Esophagus muscularis mucosa (tissue), 4 donors: ENCODE data around the gene C4orf33. TPM values are rescaled to one million over a fixed set of nuclear protein-coding genes. Genes with fewer than 3 reads are reported as not detected.

ENCODE experiments used
- DNase-seq: peaks from one replicate; pipeline ENCODE4 v3.0.0-alpha.2; 2017; ENCODE audit errors: extremely low spot score
- H3K27ac ChIP-seq, 4 donors: fragments of 200-600 bp; sonication (generic); replicated peaks in 1 of 4; 1 replicate in 3 of 4; 2 replicates in 1 of 4; pipeline ENCODE4 v1.5.1; 2016 to 2019; ENCODE audit warnings: mild to moderate bottlenecking in 1 of 4
- H3K27me3 ChIP-seq, 4 donors: fragments of 200-600 bp; sonication (generic); one replicate each; pipeline versions ENCODE4 v1.5.1 to v1.6.0; 2016 to 2019
- H3K36me3 ChIP-seq, 4 donors: fragments of 200-600 bp; sonication (generic); one replicate each; pipeline ENCODE4 v1.5.1; 2016 to 2019
- H3K4me1 ChIP-seq, 4 donors: fragments of 200-600 bp; sonication (generic); one replicate each; pipeline ENCODE4 v1.5.1; 2016 to 2019
- H3K4me3 ChIP-seq, 4 donors: fragments of 200-600 bp; sonication (generic); 1 replicate in 2 of 4; 2 replicates in 2 of 4; pipeline ENCODE4 v1.5.1; 2016 to 2019; ENCODE audit warnings: mild to moderate bottlenecking in 4 of 4, moderate library complexity in 1 of 4
- H3K9me3 ChIP-seq, 4 donors: fragments of 200-600 bp; sonication (generic); 1 replicate in 3 of 4; 2 replicates in 1 of 4; pipeline ENCODE4 v1.5.1; 2016 to 2019
- EP300 ChIP-seq: sonication (generic); formaldehyde crosslinking; IDR thresholded peaks from one replicate; pipeline ENCODE4 v1.6.1; 2017; ENCODE audit warnings: antibody characterized with exemption
- POLR2A ChIP-seq: fragments of 450-650 bp; IDR thresholded peaks from one replicate; pipeline ENCODE4 v1.6.1; 2017; ENCODE audit warnings: antibody characterized with exemption, moderate library complexity, mild to moderate bottlenecking, low read depth
- POLR2AphosphoS5 ChIP-seq, 2 donors: sonication (generic); formaldehyde crosslinking; IDR thresholded peaks; one replicate each; pipeline ENCODE4 v1.6.1; 2017; ENCODE audit warnings: antibody characterized with exemption in 2 of 2
- WGBS: methylation state at CpG from one replicate; pipeline ENCODE4 v1.1.5; 2018; 5-methylcytosine and 5-hydroxymethylcytosine counted together
- intact Hi-C: fragments of 100-400 bp; cut with DNase I; formaldehyde crosslinking; loops from one replicate; pipeline ENCODE4 v1.15.1; 2023
- total RNA-seq, 4 donors: library from RNA; depleted of rRNA; stranded (reverse); fragments of >200 nt; gene quantifications; one replicate each; pipeline versions ENCODE4 v1.1.0 to v1.2.1, GENCODE V29; 2016
- TF ChIP-seq, protein P1 (sequence below), 3 experiments: fragments of 200-600 bp in 2 of 3; fragments of 450-650 bp in 1 of 3; sonication (generic) in 2 of 3; IDR thresholded peaks; one replicate each; pipeline ENCODE4 v1.5.1; 2017 to 2019; ENCODE audit warnings: antibody characterized with exemption in 3 of 3, mild to moderate bottlenecking in 2 of 3, moderate library complexity in 1 of 3

C4orf33 gene
- total RNA-seq, 4 donors from 2014 or later: 4.8 to 7.2 (median 5.6) TPM

DNA sequence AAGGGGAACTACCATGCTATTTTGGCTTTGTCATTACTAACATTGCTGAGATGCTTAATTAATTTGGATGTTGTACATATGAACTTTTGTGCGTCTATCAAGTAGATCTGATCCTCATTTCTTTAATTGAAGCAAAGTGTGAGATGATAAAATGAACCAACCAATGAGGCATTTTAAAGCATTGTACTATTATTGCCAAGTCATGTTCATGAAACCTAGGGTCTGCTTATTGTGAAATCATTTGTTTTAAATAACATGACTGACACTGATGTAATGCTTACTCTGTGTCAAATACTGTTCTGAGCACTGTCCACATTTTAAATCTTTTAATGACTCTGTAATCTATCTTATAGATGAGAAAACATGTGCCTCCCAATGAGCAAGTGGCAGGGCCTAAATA, 57.7 kb downstream of the C4orf33 start:
- Histone ChIP-seq H3K36me3 (no peaks in the 10 kb centered on the region), H3K4me1 (no peaks in the 10 kb centered on the region), H3K27me3 (no peaks in the 10 kb centered on the region), H3K4me3 (no peak overlapping the region), H3K27ac (no peak overlapping the region), H3K9me3 (no peaks in the 10 kb centered on the region)
- DNase-seq: no peak
- WGBS: 95% methylated on average over 1 of the region's 1 CpG
- no peak for TF ChIP-seq EP300
- intact Hi-C loops: no loop called here

DNA sequence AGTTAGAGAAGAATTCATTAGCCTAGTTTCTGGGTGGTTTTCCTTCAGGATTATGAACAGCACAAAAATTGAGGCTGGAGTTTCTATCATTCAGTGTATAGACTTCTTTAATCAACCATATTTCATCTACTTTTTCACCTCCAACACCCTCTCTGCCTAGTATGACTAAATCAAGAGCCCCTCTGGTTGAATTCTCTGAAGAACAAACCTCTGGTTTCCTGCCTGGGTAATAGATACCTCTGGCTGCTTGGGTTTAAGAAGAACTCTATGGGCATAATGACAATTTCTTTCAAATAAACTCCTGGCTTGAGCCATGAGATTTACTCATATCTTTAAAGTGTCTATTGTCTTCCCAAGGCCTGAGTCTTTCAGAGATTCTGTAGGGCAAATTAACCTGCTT, 66.5 kb downstream of the C4orf33 start:
- intact Hi-C loops: no loop called here
- Histone ChIP-seq H3K27me3 (no peaks in the 10 kb centered on the region), H3K36me3 (no peaks in the 10 kb centered on the region), H3K4me3 (no peak overlapping the region), H3K9me3 (no peaks in the 10 kb centered on the region), H3K27ac (no peak overlapping the region), H3K4me1 (no peaks in the 10 kb centered on the region)
- no peak for DNase-seq
- TF ChIP-seq EP300 (no peak), POLR2A (no peak), POLR2AphosphoS5 (IDR thresholded peaks at IDR 0.05) (no peak)
- TF ChIP-seq, protein P1, sequence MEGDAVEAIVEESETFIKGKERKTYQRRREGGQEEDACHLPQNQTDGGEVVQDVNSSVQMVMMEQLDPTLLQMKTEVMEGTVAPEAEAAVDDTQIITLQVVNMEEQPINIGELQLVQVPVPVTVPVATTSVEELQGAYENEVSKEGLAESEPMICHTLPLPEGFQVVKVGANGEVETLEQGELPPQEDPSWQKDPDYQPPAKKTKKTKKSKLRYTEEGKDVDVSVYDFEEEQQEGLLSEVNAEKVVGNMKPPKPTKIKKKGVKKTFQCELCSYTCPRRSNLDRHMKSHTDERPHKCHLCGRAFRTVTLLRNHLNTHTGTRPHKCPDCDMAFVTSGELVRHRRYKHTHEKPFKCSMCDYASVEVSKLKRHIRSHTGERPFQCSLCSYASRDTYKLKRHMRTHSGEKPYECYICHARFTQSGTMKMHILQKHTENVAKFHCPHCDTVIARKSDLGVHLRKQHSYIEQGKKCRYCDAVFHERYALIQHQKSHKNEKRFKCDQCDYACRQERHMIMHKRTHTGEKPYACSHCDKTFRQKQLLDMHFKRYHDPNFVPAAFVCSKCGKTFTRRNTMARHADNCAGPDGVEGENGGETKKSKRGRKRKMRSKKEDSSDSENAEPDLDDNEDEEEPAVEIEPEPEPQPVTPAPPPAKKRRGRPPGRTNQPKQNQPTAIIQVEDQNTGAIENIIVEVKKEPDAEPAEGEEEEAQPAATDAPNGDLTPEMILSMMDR (IDR thresholded peaks at IDR 0.05): no peak

DNA sequence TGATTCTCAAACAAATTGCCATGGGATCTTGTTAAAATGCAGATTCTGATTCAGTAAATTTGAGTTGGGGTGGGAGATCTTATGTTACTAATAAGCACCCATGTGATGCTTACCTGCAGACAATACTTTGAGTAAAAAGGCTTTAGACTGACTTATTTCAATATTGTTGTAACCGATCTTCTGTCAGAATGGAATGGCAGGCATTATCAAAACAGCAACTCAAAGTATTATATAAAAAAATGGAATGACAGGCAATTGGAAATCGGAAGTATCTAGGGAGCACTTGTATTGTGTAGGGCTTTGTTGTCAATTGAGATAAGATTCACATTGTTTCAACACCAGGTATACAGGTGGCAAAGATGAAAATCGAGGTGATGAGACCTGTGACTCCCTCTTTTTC, 67.5 kb downstream of the C4orf33 start:
- no peaks in the 10 kb centered on the region for H3K36me3 ChIP-seq
- no peak overlapping the region for H3K27ac ChIP-seq
- intact Hi-C loops: no loop called here
- H3K27me3 ChIP-seq: no peaks in the 10 kb centered on the region
- TF ChIP-seq, protein P1 (IDR thresholded peaks at IDR 0.05): no peak
- TF ChIP-seq POLR2AphosphoS5 (IDR thresholded peaks at IDR 0.05) (no peak), POLR2A (no peak), EP300 (no peak)
- 84% methylated on average over 3 of the region's 3 CpGs for WGBS
- no peak for DNase-seq
- H3K4me3 ChIP-seq: no peak overlapping the region
- H3K9me3 ChIP-seq: no peaks in the 10 kb centered on the region
- H3K4me1 ChIP-seq: no peaks in the 10 kb centered on the region

DNA sequence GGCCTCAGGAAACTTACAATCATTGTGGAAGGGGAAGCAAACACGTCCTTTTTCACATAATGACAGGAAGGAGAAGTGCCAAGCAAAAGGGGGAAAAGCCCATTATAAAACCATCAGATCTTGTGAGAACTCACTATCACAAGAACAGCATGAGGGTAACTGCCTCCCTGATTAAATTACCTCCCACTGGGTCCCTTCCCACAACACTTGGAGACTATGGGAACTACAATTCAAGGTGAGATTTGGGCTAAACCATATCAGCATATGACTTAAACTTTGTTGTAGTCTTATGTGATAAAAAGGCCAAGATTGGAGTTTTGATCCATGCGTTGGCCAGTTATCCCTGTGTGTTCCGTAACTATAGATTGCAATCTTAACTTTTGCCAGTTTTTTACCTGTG, 68.3 kb downstream of the C4orf33 start:
- Histone ChIP-seq H3K27ac (no peak overlapping the region), H3K9me3 (no peaks in the 10 kb centered on the region), H3K27me3 (no peaks in the 10 kb centered on the region), H3K36me3 (no peaks in the 10 kb centered on the region), H3K4me1 (no peaks in the 10 kb centered on the region), H3K4me3 (no peak overlapping the region)
- TF ChIP-seq POLR2AphosphoS5 (IDR thresholded peaks at IDR 0.05) (no peak), POLR2A (no peak), EP300 (no peak)
- TF ChIP-seq, protein P1 (IDR thresholded peaks at IDR 0.05): no peak
- DNase-seq: no peak
- intact Hi-C loops: no loop called here
- 75% methylated on average over 3 of the region's 3 CpGs for WGBS

Other genes starting within 250 kb of the C4orf33 start
- 10 to 100 TPM in 2 of 4 donors, 1 to 10 TPM in 2; 6.4 to 12.5 (median 9.7) TPM for gene SCLT1, start 2.6 kb upstream of the C4orf33 start, total RNA-seq